Activated T-cell treated with anti-CD3 and anti-CD28 coated beads for 24 hours (primary cell): ENCODE data around the gene GARS1.
"Not testable (repeated sequence)": the region's sequence is repeated elsewhere in the genome, so short reads cannot be mapped to it uniquely, and the experiment has no call there.

Source experiments
- DNase-seq: peaks from one replicate; pipeline ENCODE4 v3.0.0-alpha.2; 2020; ENCODE audit warnings: low read depth

The GARS1 gene

DNA sequence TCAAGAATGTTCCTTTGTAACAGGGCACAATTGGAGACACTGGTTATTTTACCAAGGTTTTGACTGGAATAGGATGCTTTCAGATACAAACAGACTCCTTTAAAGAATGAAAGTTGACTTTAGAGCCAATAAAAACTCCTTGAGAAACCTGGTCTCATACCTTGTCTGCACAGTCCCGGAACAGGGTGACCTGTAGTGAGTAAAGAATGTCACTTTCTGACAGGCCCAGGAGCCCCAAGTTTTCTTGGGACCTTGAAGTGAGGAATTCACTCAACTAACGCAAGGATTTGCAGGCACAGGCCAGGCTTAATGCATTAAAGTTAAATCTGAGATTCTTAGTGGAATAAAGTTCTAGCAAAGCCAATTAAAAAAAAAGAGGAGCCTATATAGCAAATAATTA lies 11.5 kb upstream of the GARS1 start:
- DNase-seq: no peak

DNA sequence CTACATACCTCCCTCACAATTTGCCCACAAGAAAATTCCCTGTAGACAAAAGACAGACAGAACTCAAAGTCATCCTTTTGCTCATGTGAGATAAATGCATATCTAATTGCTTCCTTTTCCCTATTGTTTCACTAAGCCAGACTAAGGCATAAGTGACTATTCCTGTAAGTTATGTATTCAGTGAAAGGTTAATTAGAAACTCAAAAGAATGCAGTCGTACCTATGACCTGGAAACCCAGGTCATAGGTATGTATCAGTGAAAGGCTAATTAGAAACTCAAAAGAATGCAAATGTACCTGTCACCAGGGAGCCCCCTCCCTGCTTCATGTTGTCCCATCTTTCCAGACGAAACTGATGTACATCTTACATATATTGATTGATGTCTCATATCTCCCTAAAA lies 10.3 kb upstream of the GARS1 start:
- DNase-seq: no peak

DNA sequence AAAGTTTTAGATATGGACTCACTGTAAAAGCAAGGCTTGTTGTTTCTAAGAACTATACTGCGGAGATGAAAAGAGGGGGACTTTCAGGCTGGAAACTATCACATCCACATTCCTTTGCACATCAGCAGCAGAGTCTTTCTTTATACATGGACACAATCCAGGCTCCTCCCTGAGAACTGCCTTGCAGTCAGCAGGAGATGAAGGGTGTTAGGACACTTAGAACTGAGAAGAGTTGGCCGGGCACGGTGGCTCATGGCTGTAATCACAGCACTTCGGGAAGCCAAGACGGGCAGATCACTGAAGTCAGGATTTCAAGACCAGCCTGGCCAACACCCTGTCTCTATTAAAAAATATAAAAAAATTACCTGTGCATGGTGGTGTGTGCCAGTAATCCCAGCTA lies 9.7 kb upstream of the GARS1 start:
- no peak for DNase-seq

DNA sequence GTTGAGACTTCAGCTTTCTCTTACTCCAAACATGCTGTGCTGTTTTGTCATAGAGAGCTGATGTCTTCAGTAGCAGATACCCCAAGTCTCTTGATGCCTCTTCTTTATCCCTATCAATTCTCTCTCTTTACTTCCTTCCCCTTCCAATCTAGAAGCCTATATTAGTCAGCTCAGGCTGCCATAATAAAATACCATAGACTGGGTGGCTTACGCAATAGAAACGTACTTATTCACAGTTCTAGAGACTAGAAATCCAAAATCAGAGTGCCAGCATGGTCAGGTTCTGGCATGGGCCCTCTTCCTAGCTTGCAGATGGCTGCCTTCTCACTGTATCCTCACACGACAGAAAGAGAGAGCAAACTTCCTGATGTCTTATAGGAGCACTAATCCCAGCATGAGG lies 9.0 kb upstream of the GARS1 start:
- no peak for DNase-seq

DNA sequence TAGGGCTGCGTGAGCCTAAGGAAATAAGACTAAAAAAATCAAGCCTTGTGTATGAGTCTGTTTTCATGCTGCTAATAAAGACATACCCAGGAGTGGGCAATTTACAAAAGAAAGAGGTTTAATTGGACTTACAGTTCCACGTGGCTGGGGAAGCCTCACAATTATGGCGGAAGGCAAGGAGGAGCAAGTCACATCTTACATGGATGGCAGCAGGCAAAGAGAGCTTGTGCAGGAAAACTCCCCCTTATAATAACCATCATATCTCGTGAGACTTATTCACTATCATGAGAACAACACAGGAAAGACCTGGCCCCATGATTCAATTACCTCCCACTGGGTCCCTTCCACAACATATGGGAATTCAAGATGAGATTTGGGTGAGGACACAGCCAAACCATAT lies 7.1 kb upstream of the GARS1 start:
- not testable (repeated sequence) for DNase-seq

DNA sequence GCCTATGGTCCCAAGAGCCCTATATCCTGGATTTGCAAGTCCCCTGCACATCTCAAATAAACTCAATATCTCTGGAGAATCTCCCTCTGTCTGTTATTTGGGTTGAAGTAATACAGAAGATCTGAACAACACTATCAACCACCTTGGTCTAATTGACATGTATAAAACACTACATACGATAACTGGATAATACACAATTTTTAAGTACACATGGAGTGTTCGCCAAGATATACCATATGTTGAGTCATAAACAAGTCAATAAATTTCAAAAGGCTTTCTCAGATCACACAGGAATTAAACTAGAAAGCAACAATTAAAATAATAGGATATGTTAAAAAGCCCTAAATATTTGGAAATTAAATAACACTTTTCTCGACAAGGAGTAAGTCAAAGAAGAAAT lies 5.6 kb upstream of the GARS1 start:
- DNase-seq: no peak

DNA sequence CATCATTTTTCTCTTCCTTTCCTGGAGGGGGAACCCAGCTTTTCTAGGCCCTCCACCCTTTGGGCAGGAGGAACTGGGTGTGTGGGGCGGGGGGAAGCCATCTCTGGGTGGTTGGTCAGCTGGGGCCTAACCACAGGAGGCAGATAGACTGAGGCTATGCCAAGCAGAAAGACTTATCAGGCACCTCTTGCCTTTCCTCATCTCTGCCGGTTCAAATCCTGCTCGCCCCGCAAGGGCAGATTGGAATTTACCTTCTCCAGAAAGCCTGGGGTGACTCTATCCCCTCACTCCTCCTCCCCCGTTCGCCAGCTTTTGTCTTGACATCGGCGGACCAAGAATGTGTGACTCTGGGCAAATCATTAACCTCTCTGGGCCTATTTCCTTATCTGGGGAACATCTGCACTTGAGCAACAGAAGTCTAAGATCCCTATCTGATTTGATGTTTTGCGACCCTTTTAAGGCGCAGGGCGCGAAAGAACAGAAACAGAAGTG lies 584 bp upstream of the GARS1 start:
- peak; percentile 28 for DNase-seq

DNA sequence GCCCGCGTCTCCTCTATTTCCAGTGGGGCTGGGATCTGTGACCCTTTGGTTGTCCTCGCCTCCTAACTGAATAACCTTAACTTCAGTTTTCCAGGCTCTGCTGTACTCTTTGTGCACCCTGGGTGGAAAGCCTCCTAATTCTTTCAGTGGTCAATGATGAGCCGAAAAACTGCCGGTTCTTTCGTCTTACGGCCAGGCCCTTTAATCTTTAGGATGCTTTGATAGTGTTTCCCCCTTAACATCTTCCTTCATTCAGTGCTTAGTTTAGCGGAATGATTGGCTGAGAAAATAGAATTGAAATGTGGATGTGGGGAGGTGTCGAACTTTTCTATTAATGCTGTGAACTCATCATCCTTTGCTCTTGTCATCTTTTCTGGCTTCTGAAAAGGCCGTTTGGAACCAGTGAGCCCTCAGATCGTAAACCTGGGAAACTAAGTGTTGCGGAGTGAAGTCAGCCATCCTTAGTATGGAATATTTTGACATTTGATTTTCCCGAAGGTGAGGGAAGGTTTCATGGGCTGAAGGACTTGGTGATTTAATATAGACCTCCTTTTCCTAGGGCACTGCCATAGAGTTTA lies 847 bp downstream of the GARS1 start:
- no peak for DNase-seq

DNA sequence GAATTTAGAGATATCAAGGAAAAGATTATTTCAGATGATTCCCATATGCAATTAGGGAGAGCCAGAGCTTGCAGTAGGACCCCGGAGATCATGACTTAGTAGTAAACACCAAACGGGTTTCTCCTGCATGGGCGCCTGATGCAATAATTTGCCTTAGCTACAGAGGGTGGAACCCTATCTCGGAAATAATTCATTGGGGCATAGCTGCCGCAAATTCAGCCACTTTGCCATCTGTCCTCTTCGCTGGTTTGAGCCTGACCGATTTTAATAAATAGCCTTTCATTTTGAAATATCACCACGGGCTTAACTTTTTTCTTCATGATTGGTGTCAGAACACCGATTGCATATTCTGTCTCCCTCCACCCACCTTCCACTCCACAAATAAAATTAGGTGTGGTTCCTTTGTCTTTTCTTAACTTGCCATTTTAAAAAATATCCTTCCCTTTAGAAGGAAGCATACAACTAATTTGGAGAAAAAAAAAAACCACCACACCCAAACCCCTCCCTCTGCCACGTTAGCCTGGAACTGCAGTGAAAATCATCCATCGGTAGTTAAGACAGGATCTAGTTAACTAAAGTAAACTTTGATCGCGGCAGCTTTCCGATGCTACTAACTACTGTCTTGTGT lies 1.4 kb downstream of the GARS1 start:
- no peak for DNase-seq

DNA sequence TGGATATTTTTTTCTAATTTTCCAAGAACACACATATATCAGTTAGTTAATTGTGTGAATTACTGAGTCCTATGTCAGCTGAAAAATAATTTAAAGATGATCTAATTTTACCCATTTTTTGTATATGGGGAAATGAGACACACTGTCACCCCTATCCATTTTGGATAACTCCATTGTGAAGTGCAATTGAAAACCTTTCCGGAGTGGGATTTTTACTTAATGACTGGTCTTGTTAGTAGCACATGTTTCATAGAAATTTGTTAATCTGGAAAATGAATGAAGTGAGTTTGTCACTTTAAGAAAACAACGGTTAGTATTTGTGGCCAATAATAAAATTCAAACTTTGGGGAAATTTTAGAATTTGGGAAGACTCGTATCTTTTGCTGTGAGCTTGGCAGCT lies 2.0 kb downstream of the GARS1 start:
- no peak for DNase-seq

DNA sequence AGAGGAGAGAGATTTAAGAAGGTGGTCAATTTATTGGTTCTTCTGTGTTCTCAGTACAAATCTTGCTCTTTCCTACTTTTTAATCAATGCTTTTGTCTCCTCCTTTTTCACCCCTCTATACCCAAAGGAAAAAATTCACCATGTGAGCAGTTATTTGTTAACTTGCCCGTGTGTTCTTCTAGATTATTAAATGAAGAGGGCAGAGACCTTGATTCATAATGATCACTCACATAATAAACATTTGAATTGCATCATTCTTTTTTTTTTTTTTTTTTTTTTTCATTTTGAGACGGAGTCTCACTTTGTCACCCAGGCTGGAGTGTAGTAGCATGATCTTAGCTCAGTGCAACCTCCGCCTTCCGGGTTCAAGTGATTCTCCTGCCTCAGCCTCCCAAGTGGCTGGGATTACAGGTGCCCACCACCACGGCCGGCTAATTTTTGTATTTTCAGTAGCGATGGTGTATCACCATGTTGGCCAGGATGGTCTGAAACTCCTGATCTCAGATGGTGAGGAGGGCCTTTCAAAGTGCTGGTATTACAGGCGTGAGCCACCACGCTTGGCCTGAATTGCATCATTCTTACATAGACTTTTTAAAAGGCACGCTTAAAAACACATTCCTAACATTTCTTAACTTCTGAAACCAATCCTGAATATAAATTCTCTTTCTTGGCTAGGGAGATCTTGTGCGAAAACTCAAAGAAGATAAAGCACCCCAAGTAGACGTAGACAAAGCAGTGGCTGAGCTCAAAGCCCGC lies 3.6 kb downstream of the GARS1 start:
- DNase-seq: no peak

DNA sequence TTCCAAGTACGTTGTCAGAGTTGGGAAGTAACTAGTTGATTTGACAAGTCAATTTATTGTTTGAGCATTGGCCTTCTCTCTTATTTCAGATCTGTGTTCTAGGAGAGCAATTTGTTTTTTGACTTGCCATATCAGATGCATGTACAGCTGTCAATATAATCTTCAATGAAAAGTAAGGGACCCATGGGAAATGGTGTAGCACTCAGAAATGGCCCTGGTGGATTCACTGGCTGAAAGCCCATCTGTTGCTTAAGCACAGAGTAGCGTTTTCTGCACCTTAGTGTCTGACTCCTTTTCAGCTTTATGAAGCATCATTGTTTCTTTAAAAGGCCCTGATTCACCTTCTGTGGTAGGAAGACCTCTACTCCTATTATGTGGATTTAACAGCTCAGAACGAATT lies 10.2 kb downstream of the GARS1 start:
- no peak for DNase-seq

DNA sequence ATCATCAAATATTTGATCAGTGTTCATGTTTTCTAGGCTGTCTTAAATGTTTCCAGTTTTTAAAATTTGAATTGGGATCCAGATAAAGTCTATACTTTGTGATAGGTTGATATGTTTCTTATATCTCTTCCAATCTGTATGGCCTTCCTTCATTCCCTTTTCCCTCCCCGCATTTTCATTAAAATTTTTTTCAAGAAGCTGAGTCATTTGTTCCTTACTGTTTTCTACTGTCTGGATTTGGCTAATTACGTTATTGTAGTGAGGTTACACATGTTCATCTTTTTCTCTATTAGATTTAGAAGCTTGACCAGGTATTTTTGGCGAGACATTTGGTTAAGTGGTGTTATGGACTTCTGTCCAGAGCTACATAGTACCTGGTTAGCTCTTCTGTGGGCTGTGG lies 11.2 kb downstream of the GARS1 start:
- DNase-seq: no peak

DNA sequence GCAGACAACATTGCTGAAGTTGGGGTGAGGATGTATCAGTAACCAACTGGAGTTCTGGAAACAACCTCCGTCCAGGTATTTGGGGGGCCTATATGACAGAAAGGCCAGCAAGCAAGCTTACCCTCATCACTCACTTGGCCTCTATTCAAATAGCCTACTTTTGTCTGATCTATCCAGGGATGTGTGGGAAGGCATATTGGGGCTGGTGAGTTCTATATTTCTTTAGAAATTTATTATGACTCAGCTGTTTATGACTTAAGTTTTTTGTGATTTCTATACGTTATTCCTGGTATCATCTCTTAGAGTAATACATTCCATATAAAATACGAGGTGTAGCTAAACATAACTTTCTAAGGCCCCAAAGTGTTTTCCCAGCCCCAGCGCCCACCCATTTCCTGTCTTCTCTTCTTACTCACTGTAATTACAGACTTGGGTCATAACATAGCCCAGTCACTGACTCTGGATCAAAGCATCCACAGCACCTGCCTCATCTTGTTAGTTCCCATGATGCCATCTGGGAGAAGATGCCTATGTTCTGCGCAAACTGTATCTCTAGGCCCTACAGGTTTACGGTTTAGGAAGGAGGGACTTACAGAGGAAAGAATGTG lies 18.1 kb downstream of the GARS1 start:
- DNase-seq: no peak

DNA sequence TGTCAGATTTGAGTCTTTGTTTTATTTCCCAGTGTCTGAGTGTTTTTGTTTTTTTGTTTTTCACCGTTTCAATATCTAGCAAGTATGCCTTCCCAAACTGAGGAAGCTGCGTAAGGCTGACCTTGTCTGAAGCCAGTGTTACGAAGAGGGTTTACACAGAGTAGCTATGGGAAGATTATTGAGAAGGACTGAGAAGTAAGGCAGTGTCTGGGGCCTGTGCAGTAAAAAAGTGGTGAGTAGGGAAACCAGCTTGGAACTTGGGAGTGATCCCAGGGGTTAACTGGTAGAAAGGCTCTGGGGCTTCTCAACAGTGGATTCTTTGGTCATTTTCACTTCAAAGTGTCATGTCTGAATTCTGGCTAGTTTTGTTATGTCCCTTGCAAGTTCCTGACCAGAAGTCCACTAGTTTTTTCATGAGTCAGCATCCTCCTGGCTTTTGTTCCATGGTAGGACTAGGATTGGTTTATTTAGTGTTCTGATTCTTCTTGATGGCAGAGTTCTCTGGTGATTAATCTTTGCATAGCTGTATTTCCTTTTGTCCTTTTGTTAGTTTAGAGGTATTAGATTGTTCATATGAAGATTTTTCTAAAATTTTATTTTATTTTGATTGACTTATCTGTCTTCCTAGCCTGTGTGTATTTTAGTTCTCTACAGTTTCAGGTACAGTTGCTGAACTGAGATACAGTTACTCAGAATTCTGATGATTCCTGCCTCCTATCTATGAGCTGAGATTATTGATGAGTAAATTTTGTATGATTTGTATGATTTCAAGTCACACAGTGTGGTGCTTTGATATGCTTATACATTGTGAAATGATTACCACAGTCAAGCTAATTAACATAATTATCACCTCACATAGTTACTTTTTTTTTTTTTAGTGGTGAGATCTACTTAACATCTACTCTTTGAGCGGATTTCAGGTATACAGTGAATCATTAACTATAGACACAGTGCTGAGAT lies 19.0 kb downstream of the GARS1 start:
- no peak for DNase-seq

DNA sequence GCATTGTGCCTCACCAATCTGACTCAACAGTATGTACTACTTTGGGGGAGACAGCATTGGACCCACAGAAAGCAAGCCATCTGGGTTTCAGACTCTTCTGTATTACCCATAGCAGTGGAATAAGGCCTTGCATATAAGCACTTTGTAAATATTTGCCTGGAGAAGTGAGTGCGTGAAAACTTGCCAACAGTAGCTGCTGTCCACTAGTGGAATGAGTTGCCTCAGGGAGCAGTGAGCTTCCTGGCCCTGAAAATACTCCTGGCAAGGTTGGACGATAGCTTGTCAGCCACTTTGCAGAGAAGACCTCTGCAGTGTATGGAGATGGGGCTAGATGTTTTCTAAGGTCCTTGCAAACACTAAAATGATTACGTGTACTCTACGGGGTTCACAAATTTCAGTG lies 21.6 kb downstream of the GARS1 start:
- DNase-seq: no peak

DNA sequence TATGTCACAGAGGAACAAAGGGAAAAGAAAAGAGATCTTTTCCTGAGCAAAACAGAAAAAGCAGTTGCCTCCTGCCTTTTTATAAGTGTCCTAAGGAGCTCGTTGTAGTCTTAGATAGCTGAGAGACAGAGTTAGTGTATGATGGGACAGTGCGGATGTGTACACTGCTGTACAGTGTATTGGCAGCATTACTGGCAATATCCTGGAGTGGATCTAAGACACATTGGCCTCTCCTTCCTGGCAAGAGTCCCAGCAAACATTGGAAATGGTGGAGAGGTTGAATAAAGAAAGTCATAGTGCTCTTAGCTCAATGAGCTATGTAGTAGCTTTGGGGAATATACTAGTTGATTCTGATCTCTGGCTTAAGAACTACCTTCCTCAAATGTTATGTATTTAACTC lies 22.7 kb downstream of the GARS1 start:
- DNase-seq: no peak

DNA sequence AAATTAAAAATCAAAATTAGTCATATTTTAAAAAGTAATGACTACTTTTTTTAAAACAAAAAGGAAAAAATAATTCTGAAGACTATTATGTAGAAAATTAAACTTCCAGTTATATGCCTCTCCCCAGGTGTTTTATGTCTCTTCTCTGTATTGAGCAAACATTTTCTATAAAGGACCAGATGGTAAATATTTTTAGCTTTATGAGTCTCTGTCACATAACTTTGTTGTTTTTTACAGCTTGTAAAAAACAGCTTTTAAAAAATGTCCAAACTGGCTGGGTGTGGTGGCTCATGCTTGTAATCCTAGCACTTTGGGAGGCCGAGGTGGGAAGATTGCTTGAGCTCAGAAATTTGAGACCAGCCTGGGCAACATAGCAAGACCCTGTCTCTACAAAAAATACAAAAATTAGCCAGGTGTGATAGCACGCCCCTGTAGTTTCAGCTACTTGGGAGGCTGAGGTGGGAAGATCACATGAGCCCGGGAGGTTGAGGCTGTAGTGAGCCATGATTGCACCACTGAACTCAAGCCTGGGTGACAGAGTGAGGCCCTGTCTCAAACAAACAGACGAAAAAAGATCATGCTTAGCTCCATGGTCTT lies 23.5 kb downstream of the GARS1 start:
- DNase-seq: no peak

DNA sequence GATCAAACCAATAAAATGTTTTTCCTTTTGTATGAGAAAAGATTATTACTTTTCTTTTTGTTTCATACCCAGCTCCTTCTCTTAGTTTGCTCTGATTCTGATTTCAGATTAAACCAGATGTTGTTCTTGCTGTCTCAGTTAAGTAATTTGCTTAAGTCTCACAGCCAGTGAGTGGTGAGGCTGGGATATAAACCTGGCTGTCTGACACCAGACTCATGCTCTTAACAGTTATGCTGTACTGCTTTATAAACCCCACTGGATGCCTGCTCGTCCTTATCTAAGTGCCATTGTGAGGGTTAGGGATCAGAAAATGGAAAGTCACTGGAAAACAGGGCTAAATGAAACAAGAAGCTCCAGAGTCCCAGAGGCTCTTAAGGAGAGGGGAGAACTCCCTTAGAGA lies 24.3 kb downstream of the GARS1 start:
- no peak for DNase-seq

DNA sequence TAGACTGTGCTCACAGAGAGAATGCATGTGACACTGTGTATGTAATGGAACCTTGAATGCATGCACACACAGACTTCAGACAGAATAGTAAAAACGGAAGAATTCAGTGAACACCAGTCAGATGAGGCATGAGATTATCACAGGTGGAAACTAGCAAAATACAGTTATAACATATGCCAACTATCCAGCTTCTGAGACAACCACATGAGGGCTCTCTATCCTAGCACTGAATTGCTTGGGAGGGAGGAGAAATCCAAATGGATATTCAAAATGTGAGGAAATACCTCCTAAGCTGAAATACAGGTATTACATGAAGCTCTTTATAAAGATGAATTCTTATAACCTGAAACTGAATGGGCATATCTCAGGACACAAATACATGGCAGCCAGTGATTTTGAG lies 30.6 kb downstream of the GARS1 start:
- DNase-seq: no peak

DNA sequence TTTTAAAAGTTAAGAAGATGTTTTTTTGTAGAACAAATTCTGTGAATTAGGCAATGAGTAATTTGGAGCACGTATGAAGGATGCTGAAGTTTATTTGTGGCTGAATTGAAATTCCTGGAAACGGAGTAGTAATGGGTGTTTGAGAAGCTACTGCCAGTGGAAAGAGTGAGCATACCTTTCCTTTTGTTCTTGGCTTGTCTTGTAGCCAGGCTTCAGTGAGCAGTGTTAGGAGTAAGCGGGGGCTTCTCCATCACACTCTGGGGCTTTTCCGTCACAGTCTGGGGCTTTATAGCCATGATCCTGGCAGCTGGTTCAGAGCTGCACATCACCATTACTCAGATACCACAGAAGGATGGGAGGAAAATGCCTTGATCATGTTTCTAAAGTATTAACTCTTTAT lies 32.3 kb downstream of the GARS1 start:
- DNase-seq: no peak

DNA sequence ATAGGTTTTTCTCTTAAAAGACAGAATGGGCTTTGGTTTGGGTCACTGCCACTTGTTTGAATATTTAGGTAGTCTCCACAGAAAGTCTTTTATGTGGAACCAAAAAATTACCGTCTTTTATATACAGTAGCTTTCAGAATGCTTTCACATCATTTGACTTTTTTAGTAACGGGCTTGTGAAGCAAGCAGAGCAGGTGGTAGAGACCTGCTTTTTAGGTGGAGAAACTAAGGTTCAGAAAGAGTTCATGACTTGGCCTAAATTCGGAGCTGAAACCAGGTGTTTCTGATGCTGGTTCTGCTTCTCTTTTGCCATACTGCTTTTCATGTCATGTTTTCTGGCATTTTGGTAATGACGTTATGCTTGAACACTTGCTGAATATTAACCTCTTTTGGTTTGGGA lies 36.3 kb downstream of the GARS1 start:
- no peak for DNase-seq
